ENCODE measurements around the gene KCNIP3. TPM values are rescaled to one million over a fixed set of nuclear protein-coding genes. Genes with fewer than 3 reads are reported as not detected.

KCNIP3 gene
- total RNA-seq, 1 experiment from 2014 or later = 4.5 TPM

- Histone ChIP-seq H3K4me3 (no peak overlapping the region), H4K20me1 (ENCODE audit: insufficient read depth) (no peaks in the 10 kb centered on the region), H3K4me2 (no peak overlapping the region), H3K27ac (no peak overlapping the region), H3K9me2 (ENCODE audit: insufficient read depth) (no peaks in the 10 kb centered on the region), H3K36me3 (ENCODE audit: low read depth) (no peaks in the 10 kb centered on the region), H3K27me3 (ENCODE audit: insufficient read depth, low read depth) (peaks cover 82% of the 10 kb centered on the region), H3K79me2 (ENCODE audit: low read depth) (no peaks in the 10 kb centered on the region), H2AFZ (no peak overlapping the region), H3K9me3 (ENCODE audit: insufficient read depth, low read depth) (no peaks in the 10 kb centered on the region), H3F3A (ENCODE audit: insufficient read depth, low read depth) (no peaks in the 10 kb centered on the region), H3K4me1 (replicated peaks; ENCODE audit: insufficient read depth) (no peaks in the 10 kb centered on the region)
- ChIA-PET POLR2A (ENCODE audit: unreplicated experiment) (no interaction called here), CTCF (no interaction called here)
- intact Hi-C loops (cut with micrococcal nuclease; ENCODE audit: unreplicated experiment) = no loop called here
- DNase-seq = no peak
- TF ChIP-seq, protein P1, sequence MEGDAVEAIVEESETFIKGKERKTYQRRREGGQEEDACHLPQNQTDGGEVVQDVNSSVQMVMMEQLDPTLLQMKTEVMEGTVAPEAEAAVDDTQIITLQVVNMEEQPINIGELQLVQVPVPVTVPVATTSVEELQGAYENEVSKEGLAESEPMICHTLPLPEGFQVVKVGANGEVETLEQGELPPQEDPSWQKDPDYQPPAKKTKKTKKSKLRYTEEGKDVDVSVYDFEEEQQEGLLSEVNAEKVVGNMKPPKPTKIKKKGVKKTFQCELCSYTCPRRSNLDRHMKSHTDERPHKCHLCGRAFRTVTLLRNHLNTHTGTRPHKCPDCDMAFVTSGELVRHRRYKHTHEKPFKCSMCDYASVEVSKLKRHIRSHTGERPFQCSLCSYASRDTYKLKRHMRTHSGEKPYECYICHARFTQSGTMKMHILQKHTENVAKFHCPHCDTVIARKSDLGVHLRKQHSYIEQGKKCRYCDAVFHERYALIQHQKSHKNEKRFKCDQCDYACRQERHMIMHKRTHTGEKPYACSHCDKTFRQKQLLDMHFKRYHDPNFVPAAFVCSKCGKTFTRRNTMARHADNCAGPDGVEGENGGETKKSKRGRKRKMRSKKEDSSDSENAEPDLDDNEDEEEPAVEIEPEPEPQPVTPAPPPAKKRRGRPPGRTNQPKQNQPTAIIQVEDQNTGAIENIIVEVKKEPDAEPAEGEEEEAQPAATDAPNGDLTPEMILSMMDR (conservative IDR thresholded peaks at IDR 0.05) = no peak
- no peak for TF ChIP-seq EZH2 (IDR thresholded peaks at IDR 0.05; ENCODE audit: low read depth)
- no TSS peak for BruUV-seq (replicated peaks)
Measured at GRCh38 chr2:95352310-95353054, 55.3 kb downstream of the KCNIP3 start.

DNA sequence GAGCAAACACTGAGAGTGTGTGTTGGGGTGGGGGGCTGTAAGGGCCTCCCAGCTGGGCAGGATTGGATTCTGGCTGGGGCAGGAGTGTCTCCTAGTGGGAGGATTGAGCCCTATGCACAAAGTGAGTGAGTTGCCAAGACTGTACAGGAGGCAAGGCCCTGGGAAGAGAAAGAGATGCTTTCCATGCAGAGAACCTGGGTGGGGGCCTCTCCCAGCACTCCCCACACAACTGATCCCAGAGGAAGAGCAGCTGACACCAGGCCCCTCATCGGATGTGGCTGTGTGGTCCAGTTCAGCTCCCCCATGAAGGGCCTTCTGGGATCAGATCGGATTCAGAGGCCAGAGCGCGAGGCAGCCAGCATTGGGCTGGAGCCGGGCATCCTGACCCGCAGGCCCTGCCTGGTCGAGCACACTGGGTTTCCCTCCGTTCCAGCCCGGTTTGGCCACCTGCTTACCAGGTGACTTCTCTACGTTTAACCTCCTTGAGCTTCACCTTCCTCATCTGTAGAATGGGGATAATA lies 56.0 kb downstream of the KCNIP3 start:
- no TSS peak for BruUV-seq (replicated peaks)
- H4K20me1 ChIP-seq (ENCODE audit: insufficient read depth) = no peaks in the 10 kb centered on the region
- H3K4me2 ChIP-seq = no peak overlapping the region
- H3K4me3 ChIP-seq = no peak overlapping the region
- H2AFZ ChIP-seq = no peak overlapping the region
- no peaks in the 10 kb centered on the region for H3K79me2 ChIP-seq (ENCODE audit: low read depth)
- intact Hi-C loops (cut with micrococcal nuclease; ENCODE audit: unreplicated experiment) = no loop called here
- H3K9me2 ChIP-seq (ENCODE audit: insufficient read depth) = no peaks in the 10 kb centered on the region
- no peak for DNase-seq
- H3K4me1 ChIP-seq (replicated peaks; ENCODE audit: insufficient read depth) = no peaks in the 10 kb centered on the region
- TF ChIP-seq EZH2 (IDR thresholded peaks at IDR 0.05; ENCODE audit: low read depth) = no peak
- TF ChIP-seq, protein P1 (conservative IDR thresholded peaks at IDR 0.05) = no peak
- H3K36me3 ChIP-seq (ENCODE audit: low read depth) = no peaks in the 10 kb centered on the region
- no peak overlapping the region for H3K27ac ChIP-seq
- POLR2A ChIA-PET (ENCODE audit: unreplicated experiment) = no interaction called here
- CTCF ChIA-PET = no interaction called here
- peaks cover 80% of the 10 kb centered on the region for H3K27me3 ChIP-seq (ENCODE audit: insufficient read depth, low read depth)
- H3K9me3 ChIP-seq (ENCODE audit: insufficient read depth, low read depth) = no peaks in the 10 kb centered on the region
- H3F3A ChIP-seq (ENCODE audit: insufficient read depth, low read depth) = no peaks in the 10 kb centered on the region

DNA sequence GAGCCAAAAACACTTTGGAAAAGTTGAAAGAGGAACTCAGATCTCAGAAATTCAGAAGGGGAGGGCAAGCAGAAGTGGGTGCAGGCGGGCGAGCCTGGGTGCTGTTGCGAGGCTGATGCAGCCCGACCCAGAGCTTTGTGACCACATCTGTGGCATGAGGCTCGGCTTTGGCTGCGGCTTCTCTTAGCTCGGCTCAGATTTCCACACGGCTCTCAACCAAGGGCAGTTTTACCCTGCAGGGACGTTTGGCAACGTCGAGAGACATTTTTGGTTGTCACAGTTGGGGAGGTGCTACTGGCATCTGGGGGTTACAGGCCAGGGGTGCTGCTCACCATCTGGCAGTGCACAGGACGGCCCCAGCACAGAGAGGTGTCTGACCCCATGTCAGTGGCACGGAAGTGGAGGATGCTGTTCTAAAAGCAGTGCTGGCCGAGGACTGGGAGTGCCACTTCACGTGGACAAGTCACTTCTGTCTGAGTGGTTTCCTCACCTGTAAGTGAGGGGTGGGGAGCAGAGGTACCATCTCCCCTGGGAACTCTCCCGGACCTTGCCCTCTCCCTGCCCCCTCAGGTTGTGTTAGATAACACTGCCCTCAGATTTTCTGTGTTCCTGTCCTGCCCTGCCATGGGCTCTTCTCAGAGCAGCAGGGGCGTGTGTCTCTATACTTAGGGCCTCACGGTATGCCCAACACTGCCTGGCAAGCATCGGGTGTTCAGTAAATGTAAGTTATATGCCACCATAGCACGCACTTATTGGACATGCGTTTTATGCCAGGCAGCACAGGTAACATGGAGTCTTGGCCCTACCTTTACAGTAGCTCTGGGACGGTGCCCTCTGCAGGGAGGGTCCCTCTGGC lies 56.7 kb downstream of the KCNIP3 start:
- no peak for DNase-seq
- H2AFZ ChIP-seq = no peak overlapping the region
- no peak overlapping the region for H3K4me3 ChIP-seq
- H4K20me1 ChIP-seq (ENCODE audit: insufficient read depth) = no peaks in the 10 kb centered on the region
- no peaks in the 10 kb centered on the region for H3K4me1 ChIP-seq (replicated peaks; ENCODE audit: insufficient read depth)
- no peak overlapping the region for H3K27ac ChIP-seq
- H3F3A ChIP-seq (ENCODE audit: insufficient read depth, low read depth) = no peaks in the 10 kb centered on the region
- H3K4me2 ChIP-seq = no peak overlapping the region
- H3K36me3 ChIP-seq (ENCODE audit: low read depth) = no peaks in the 10 kb centered on the region
- intact Hi-C loops (cut with micrococcal nuclease; ENCODE audit: unreplicated experiment) = no loop called here
- TF ChIP-seq EZH2 (IDR thresholded peaks at IDR 0.05; ENCODE audit: low read depth) = no peak
- TF ChIP-seq, protein P1 (conservative IDR thresholded peaks at IDR 0.05) = no peak
- BruUV-seq (replicated peaks) = no TSS peak
- POLR2A ChIA-PET (ENCODE audit: unreplicated experiment) = no interaction called here
- no peaks in the 10 kb centered on the region for H3K9me3 ChIP-seq (ENCODE audit: insufficient read depth, low read depth)
- H3K9me2 ChIP-seq (ENCODE audit: insufficient read depth) = no peaks in the 10 kb centered on the region
- CTCF ChIA-PET = no interaction called here
- H3K79me2 ChIP-seq (ENCODE audit: low read depth) = no peaks in the 10 kb centered on the region
- H3K27me3 ChIP-seq (ENCODE audit: insufficient read depth, low read depth) = peaks cover 80% of the 10 kb centered on the region
